ENCODE results near the gene IGIP. TPM values are rescaled to one million over a fixed set of nuclear protein-coding genes. Genes with fewer than 3 reads are reported as not detected.

The IGIP gene
- total and polyA plus RNA-seq, 2 of the 8 experiments (the other 6 are each of a cell fraction or from before 2014, with no cell fraction given) = 0.32 to 0.69 TPM

DNA sequence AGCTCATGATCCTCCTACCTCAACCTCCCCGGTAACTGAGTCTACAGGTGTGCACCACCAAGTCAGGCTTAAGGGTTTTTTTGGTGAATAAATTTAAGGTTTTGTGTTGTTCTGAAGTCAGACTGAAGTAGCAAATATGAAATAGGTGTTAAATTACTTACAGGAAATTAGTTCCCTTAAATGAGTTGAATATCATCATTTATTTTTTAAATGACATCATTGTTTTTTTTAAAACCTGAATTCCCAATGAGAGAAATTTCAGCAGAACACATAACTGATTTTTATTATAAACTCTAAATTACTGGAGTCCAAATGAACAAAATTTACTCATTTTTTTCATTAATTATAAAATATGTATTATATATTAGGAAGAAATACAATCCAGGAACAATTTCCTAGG, 49.6 kb upstream of the IGIP start:
- Histone ChIP-seq H3K9ac (replicated peaks in 1 of 4; ENCODE audit: extremely low read depth in 1 of 4, low read depth in 3 of 4, low read length in 3 of 4) (no peak overlapping the region), H3K18ac (ENCODE audit: extremely low read depth, low read length) (no peak overlapping the region), H3K27me3 (replicated peaks in 1 of 4; ENCODE audit: control insufficient read depth in 3 of 4, extremely low read depth in 1 of 4, insufficient read depth in 3 of 4, low read length in 3 of 4) (no peaks in the 10 kb centered on the region), H3K56ac (replicated peaks; ENCODE audit: insufficient read length, low read depth, low read length) (no peak overlapping the region), H3K23ac (ENCODE audit: insufficient read length) (no peak overlapping the region), H3K27ac (ENCODE audit: low read depth, low read length) (no peak overlapping the region), H2BK120ac (replicated peaks; ENCODE audit: low read depth, low read length) (no peak overlapping the region), H3K79me1 (ENCODE audit: low read depth, low read length) (no peaks in the 10 kb centered on the region), H2BK5ac (ENCODE audit: low read depth, low read length) (no peak overlapping the region), H2AK5ac (ENCODE audit: low read depth, low read length) (no peak overlapping the region), H2BK12ac (ENCODE audit: low read depth, low read length) (no peak overlapping the region), H2BK20ac (ENCODE audit: low read length) (no peak overlapping the region), H3K79me2 (ENCODE audit: control insufficient read depth in 1 of 2, insufficient read depth in 2 of 2, low read length in 2 of 2) (no peaks in the 10 kb centered on the region), H4K8ac (ENCODE audit: extremely low read depth, insufficient read depth, low read length) (no peak overlapping the region), H2BK15ac (ENCODE audit: low read length) (no peak overlapping the region), H3K36me3 (ENCODE audit: control insufficient read depth in 2 of 4, insufficient read depth in 4 of 4, low read length in 3 of 4) (no peaks in the 10 kb centered on the region), H2AFZ (ENCODE audit: low read length) (no peak overlapping the region), H3K23me2 (ENCODE audit: low read depth, low read length) (no peaks in the 10 kb centered on the region), H4K91ac (replicated peaks; ENCODE audit: insufficient read length, low read length) (no peak overlapping the region), H3K4me1 (replicated peaks in 1 of 4; ENCODE audit: control insufficient read depth in 3 of 4, insufficient read depth in 4 of 4, low read length in 3 of 4) (no peaks in the 10 kb centered on the region), H3K9me3 (ENCODE audit: insufficient read depth in 2 of 2, low read depth in 1 of 2, low read length in 1 of 2) (no peaks in the 10 kb centered on the region), H4K20me1 (replicated peaks in 1 of 2; ENCODE audit: control insufficient read depth in 1 of 2, insufficient read depth in 2 of 2, low read length in 2 of 2) (no peaks in the 10 kb centered on the region), H3K4me3 (ENCODE audit: extremely low read depth in 1 of 4, insufficient read depth in 2 of 4, low read depth in 3 of 4, low read length in 4 of 4) (no peak overlapping the region), H3K4ac (replicated peaks; ENCODE audit: insufficient read length, low read depth, low read length) (no peak overlapping the region), H4K5ac (ENCODE audit: insufficient read length, low read depth, low read length) (no peak overlapping the region), H3K14ac (ENCODE audit: insufficient read length) (no peak overlapping the region), H3K4me2 (ENCODE audit: insufficient read depth in 1 of 2, low read depth in 2 of 2, low read length in 2 of 2) (no peak overlapping the region)
- DNase-seq (ENCODE audit: low read depth in 1 of 2, low spot score in 2 of 2) = no peak
- ChIA-PET CTCF (ENCODE audit: partially characterized antibody) (interaction anchor here (0.8 to 2.2 kb wide), 9 partner anchors 9 to 93 kb away, joined by 3 to 13 read pairs (median 3); no protein-coding TSS in a partner anchor), POLR2A (ENCODE audit: partially characterized antibody) (interaction anchor here (1.2 kb wide), 1 partner anchor 44 kb away, joined by 3 read pairs; no protein-coding TSS in a partner anchor)
- 86% methylated on average over 1 of the region's 1 CpG; no CpG with 5 or more reads in 1 of the 2 experiments for WGBS, 2 experiments (ENCODE audit: extremely low coverage in 1 of 2, insufficient coverage in 1 of 2, insufficient read length in 1 of 2, insufficient replicate concordance in 2 of 2, low coverage in 1 of 2, low lambda C conversion rate in 2 of 2, missing lambda C conversion rate in 1 of 2)
- TF ChIP-seq, protein P1, sequence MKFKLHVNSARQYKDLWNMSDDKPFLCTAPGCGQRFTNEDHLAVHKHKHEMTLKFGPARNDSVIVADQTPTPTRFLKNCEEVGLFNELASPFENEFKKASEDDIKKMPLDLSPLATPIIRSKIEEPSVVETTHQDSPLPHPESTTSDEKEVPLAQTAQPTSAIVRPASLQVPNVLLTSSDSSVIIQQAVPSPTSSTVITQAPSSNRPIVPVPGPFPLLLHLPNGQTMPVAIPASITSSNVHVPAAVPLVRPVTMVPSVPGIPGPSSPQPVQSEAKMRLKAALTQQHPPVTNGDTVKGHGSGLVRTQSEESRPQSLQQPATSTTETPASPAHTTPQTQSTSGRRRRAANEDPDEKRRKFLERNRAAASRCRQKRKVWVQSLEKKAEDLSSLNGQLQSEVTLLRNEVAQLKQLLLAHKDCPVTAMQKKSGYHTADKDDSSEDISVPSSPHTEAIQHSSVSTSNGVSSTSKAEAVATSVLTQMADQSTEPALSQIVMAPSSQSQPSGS (IDR thresholded peaks at IDR 0.05; ENCODE audit: low read length) = no peak
- TF ChIP-seq TEAD4 (IDR thresholded peaks at IDR 0.05; ENCODE audit: low read depth, low read length) (no peak), SP2 (IDR thresholded peaks at IDR 0.05; ENCODE audit: low read length) (no peak), POLR2A (IDR thresholded peaks at IDR 0.05; ENCODE audit: control extremely low read depth in 1 of 2, low read depth in 2 of 2, low read length in 2 of 2) (no peak), RBBP5 (IDR thresholded peaks at IDR 0.05; ENCODE audit: borderline replicate concordance, low read depth, low read length) (no peak)
- FAIRE-seq = no peak

Measured in H1 (cell line).